H1 (cell line): ENCODE measurements around the gene PSKH1. TPM values are rescaled to one million over a fixed set of nuclear protein-coding genes. Genes with fewer than 3 reads are reported as not detected.

Experiments used
- CTCF ChIA-PET: fragments of 300-600 bp; sonication (Branson Sonifier 250); formaldehyde crosslinking; loops from one replicate; lab custom pipeline; 2021; ENCODE audit not compliant: partially characterized antibody; lab: Charles Lee
- POLR2A ChIA-PET: fragments of 300-600 bp; sonication (Branson Sonifier 250); formaldehyde crosslinking; loops from one replicate; lab custom pipeline; 2021; ENCODE audit warnings: inconsistent platforms; ENCODE audit not compliant: partially characterized antibody; lab: Charles Lee
- DNase-seq, 2 experiments: peaks; one replicate each; pipeline versions ENCODE4 v3.0.0 to v3.0.0-alpha.2; 2010 to 2022; ENCODE audit warnings: low spot score in 2 of 2, low read depth in 1 of 2, mixed read lengths in 1 of 2
- FAIRE-seq: peaks from 2 replicates; lab custom pipeline; 2011; peaks lifted over from hg19 to GRCh38; lab: Jason Lieb, UNC
- H2AFZ ChIP-seq: 2 replicates; pipeline ENCODE4 v1.8.1; 2012; ENCODE audit warnings: low read length, inconsistent platforms
- H2AK5ac ChIP-seq: 2 replicates; pipeline ENCODE4 v1.6.1; 2013; ENCODE audit warnings: low read depth, low read length
- H2BK120ac ChIP-seq: replicated peaks from 2 replicates; pipeline ENCODE3; 2013; ENCODE audit warnings: low read depth, low read length, inconsistent platforms
- H2BK12ac ChIP-seq: 2 replicates; pipeline ENCODE4 v1.6.1; 2013; ENCODE audit warnings: low read depth, low read length
- H2BK15ac ChIP-seq: 2 replicates; pipeline ENCODE4 v1.6.1; 2013; ENCODE audit warnings: low read length
- H2BK20ac ChIP-seq: 2 replicates; pipeline ENCODE4 v1.6.1; 2013; ENCODE audit warnings: low read length
- H2BK5ac ChIP-seq: 2 replicates; pipeline ENCODE4 v1.6.1; 2013; ENCODE audit warnings: low read depth, low read length
- H3K14ac ChIP-seq: 2 replicates; pipeline ENCODE4 v1.6.1; 2013; ENCODE audit warnings: inconsistent platforms; ENCODE audit not compliant: insufficient read length
- H3K18ac ChIP-seq: 2 replicates; pipeline ENCODE4 v1.6.1; 2013; ENCODE audit warnings: low read length; ENCODE audit errors: extremely low read depth
- H3K23ac ChIP-seq: 2 replicates; pipeline ENCODE4 v1.6.1; 2013; ENCODE audit warnings: inconsistent platforms; ENCODE audit not compliant: insufficient read length
- H3K23me2 ChIP-seq: 2 replicates; pipeline ENCODE4 v1.6.1; 2013; ENCODE audit warnings: low read depth, low read length
- H3K27ac ChIP-seq: 2 replicates; pipeline ENCODE4 v1.6.1; 2011; ENCODE audit warnings: low read depth, low read length, inconsistent platforms
- H3K27me3 ChIP-seq, 4 experiments: replicated peaks in 1 of 4; 1 replicate in 1 of 4; 2 replicates in 3 of 4; pipeline versions ENCODE4 v1.6.1 to v1.8.1; 2011 to 2013; ENCODE audit warnings: low read length in 3 of 4, mild to moderate bottlenecking in 3 of 4, inconsistent platforms in 2 of 4, mixed read lengths in 2 of 4, moderate library complexity in 1 of 4; ENCODE audit not compliant: control insufficient read depth in 3 of 4, insufficient read depth in 3 of 4; ENCODE audit errors: extremely low read depth in 1 of 4
- H3K36me3 ChIP-seq, 4 experiments: 2 replicates each; pipeline versions ENCODE4 v1.6.1 to v1.8.1; 2011 to 2013; ENCODE audit warnings: mild to moderate bottlenecking in 4 of 4, low read length in 3 of 4, moderate library complexity in 2 of 4, control low read depth in 1 of 4, inconsistent platforms in 1 of 4; ENCODE audit not compliant: insufficient read depth in 4 of 4, control insufficient read depth in 2 of 4
- H3K4ac ChIP-seq: replicated peaks from 2 replicates; pipeline ENCODE3; 2013; ENCODE audit warnings: low read length, low read depth, mixed read lengths, inconsistent platforms; ENCODE audit not compliant: insufficient read length
- H3K4me1 ChIP-seq, 4 experiments: replicated peaks in 1 of 4; 1 replicate in 1 of 4; 2 replicates in 3 of 4; pipeline versions ENCODE4 v1.6.1 to v1.8.1; 2011 to 2013; ENCODE audit warnings: low read length in 3 of 4, inconsistent platforms in 2 of 4, mixed read lengths in 1 of 4; ENCODE audit not compliant: insufficient read depth in 4 of 4, control insufficient read depth in 3 of 4
- H3K4me2 ChIP-seq, 2 experiments: 2 replicates each; pipeline versions ENCODE4 v1.6.1 to v1.8.1; 2011 to 2013; ENCODE audit warnings: low read depth in 2 of 2, low read length in 2 of 2, control low read depth in 1 of 2, inconsistent platforms in 1 of 2, mild to moderate bottlenecking in 1 of 2; ENCODE audit not compliant: insufficient read depth in 1 of 2
- H3K4me3 ChIP-seq, 4 experiments: fragments of 200-600, 300-600 bp in 1 of 4; sonication (generic), shearing (Covaris generic), sonication (Bioruptor Twin) in 1 of 4; 2 replicates each; pipeline versions ENCODE4 v1.5.1 to v1.8.1; 2011 to 2016; ENCODE audit warnings: low read length in 4 of 4, low read depth in 3 of 4, control low read depth in 2 of 4, inconsistent platforms in 2 of 4, mild to moderate bottlenecking in 2 of 4, mixed read lengths in 1 of 4, moderate library complexity in 1 of 4; ENCODE audit not compliant: insufficient read depth in 2 of 4; ENCODE audit errors: extremely low read depth in 1 of 4
- H3K56ac ChIP-seq: replicated peaks from 2 replicates; pipeline ENCODE3; 2013; ENCODE audit warnings: low read depth, mild to moderate bottlenecking, mixed read lengths, low read length, inconsistent platforms; ENCODE audit not compliant: insufficient read length
- H3K79me1 ChIP-seq: 2 replicates; pipeline ENCODE4 v1.6.1; 2013; ENCODE audit warnings: low read depth, low read length, control low read depth
- H3K79me2 ChIP-seq, 2 experiments: 2 replicates each; pipeline versions ENCODE4 v1.6.1 to v1.8.1; 2012 to 2013; ENCODE audit warnings: low read length in 2 of 2, mild to moderate bottlenecking in 2 of 2, inconsistent platforms in 1 of 2; ENCODE audit not compliant: insufficient read depth in 2 of 2, control insufficient read depth in 1 of 2
- H3K9ac ChIP-seq, 4 experiments: replicated peaks in 1 of 4; 1 replicate in 1 of 4; 2 replicates in 3 of 4; pipeline versions ENCODE4 v1.6.1 to v1.8.1; 2011 to 2013; ENCODE audit warnings: low read depth in 3 of 4, low read length in 3 of 4, control low read depth in 2 of 4, mild to moderate bottlenecking in 2 of 4, moderate library complexity in 2 of 4, inconsistent platforms in 1 of 4; ENCODE audit errors: extremely low read depth in 1 of 4
- H3K9me3 ChIP-seq, 2 experiments: 2 replicates each; pipeline versions ENCODE4 v1.6.1 to v1.8.1; 2012 to 2013; ENCODE audit warnings: mild to moderate bottlenecking in 2 of 2, moderate library complexity in 2 of 2, control low read depth in 1 of 2, inconsistent platforms in 1 of 2, low read depth in 1 of 2, low read length in 1 of 2, mixed read lengths in 1 of 2; ENCODE audit not compliant: insufficient read depth in 2 of 2
- H4K20me1 ChIP-seq, 2 experiments: replicated peaks in 1 of 2; 2 replicates each; pipeline versions ENCODE3 to v1.8.1; 2011 to 2013; ENCODE audit warnings: inconsistent platforms in 2 of 2, low read length in 2 of 2, mild to moderate bottlenecking in 1 of 2; ENCODE audit not compliant: insufficient read depth in 2 of 2, control insufficient read depth in 1 of 2
- H4K5ac ChIP-seq: 2 replicates; pipeline ENCODE4 v1.6.1; 2013; ENCODE audit warnings: low read length, low read depth, mixed read lengths, inconsistent platforms; ENCODE audit not compliant: insufficient read length
- H4K8ac ChIP-seq: 2 replicates; pipeline ENCODE4 v1.8.0; 2013; ENCODE audit warnings: mild to moderate bottlenecking, moderate library complexity, low read length, inconsistent platforms; ENCODE audit not compliant: insufficient read depth; ENCODE audit errors: extremely low read depth
- H4K91ac ChIP-seq: replicated peaks from 2 replicates; pipeline ENCODE3; 2013; ENCODE audit warnings: low read length, mixed read lengths, inconsistent platforms; ENCODE audit not compliant: insufficient read length
- GTF2F1 ChIP-seq: IDR thresholded peaks from 2 replicates; pipeline ENCODE4 v1.6.1; 2012; ENCODE audit warnings: low read depth, low read length, improper control_type of control experiment, borderline replicate concordance
- KDM4A ChIP-seq: IDR thresholded peaks from one replicate; pipeline ENCODE4 v1.7.1; 2012; ENCODE audit warnings: low read depth, mild to moderate bottlenecking, moderate library complexity, low read length, inconsistent platforms; ENCODE audit not compliant: severe bottlenecking
- POLR2A ChIP-seq, 2 experiments: IDR thresholded peaks; 1 replicate in 1 of 2; 2 replicates in 1 of 2; pipeline ENCODE4 v1.6.1; 2011; ENCODE audit warnings: low read depth in 2 of 2, low read length in 2 of 2, mild to moderate bottlenecking in 2 of 2; ENCODE audit errors: control extremely low read depth in 1 of 2
- RAD21 ChIP-seq, 2 experiments: IDR thresholded peaks in 1 of 2; conservative IDR thresholded peaks in 1 of 2; 2 replicates each; pipeline ENCODE4 v1.6.1; 2011; ENCODE audit warnings: low read depth in 2 of 2, low read length in 2 of 2, improper control_type of control experiment in 1 of 2, inconsistent platforms in 1 of 2, mild to moderate bottlenecking in 1 of 2, moderate library complexity in 1 of 2
- TAF1 ChIP-seq: IDR thresholded peaks from 2 replicates; pipeline ENCODE4 v1.6.1; 2011; ENCODE audit warnings: mild to moderate bottlenecking, low read depth, low read length
- TCF12 ChIP-seq: IDR thresholded peaks from 2 replicates; pipeline ENCODE4 v1.6.1; 2011; ENCODE audit warnings: low read depth, mild to moderate bottlenecking, low read length
- whole genome bisulfite sequencing, 2 experiments: shearing (Covaris generic) in 1 of 2; methylation state at CpG; one replicate each; pipeline versions ENCODE4 v1.1.6 to v1.1.7; 2013 to 2015; ENCODE audit warnings: low lambda C conversion rate in 2 of 2, mixed read lengths in 2 of 2, inconsistent platforms in 1 of 2, low coverage in 1 of 2, missing lambda C conversion rate in 1 of 2; ENCODE audit not compliant: insufficient replicate concordance in 2 of 2, insufficient coverage in 1 of 2, insufficient read length in 1 of 2; ENCODE audit errors: extremely low coverage in 1 of 2, missing lambda C conversion rate in 1 of 2; 5-methylcytosine and 5-hydroxymethylcytosine counted together
- polyA plus RNA-seq, 7 experiments: library from polyadenylated mRNA; depleted of rRNA in 3 of 7; stranded (reverse) in 5 of 7; unstranded in 2 of 7; fragments of >200 nt in 5 of 7; fragments of 200-250 nt in 2 of 7; gene quantifications; 1 replicate in 5 of 7; 2 replicates in 1 of 7; 4 replicates in 1 of 7; pipeline versions ENCODE4 v1.2.1 to v1.2.3, GENCODE V29; 2011 to 2013; ENCODE audit warnings: missing spikeins in 2 of 7, mixed read lengths in 2 of 7
- total RNA-seq: library from RNA; stranded (reverse); fragmentation: NEBNext Ultra II Directional; extraction: Animal tissue kit (Norgen Biotek cat#: 25700); gene quantifications from 2 replicates; pipeline ENCODE4 v1.2.1, GENCODE V29; 2021

PSKH1 gene
- total and polyA plus RNA-seq, 2 of the 8 experiments (the other 6 are each of a cell fraction or from before 2014, with no cell fraction given): 24.8 to 51.0 TPM

GRCh38 chr16:67966549-67967182 is 73.6 kb downstream of the PSKH1 start:
- peak overlapping the region; percentile 90; the same call in 1 of the 2 replicates for H2BK15ac ChIP-seq
- no peaks in the 10 kb centered on the region for H3K27me3 ChIP-seq
- WGBS, 2 experiments: 66% methylated on average over 3 of the region's 3 CpGs; no CpG with 5 or more reads in 1 of the 2 experiments
- peak overlapping the region; percentile 85; the same call in 1 of the 2 replicates for H2BK12ac ChIP-seq
- H2AFZ ChIP-seq: no peak overlapping the region
- ChIA-PET POLR2A (interaction anchor here (0.7 to 3.9 kb wide), 10 partner anchors 11 to 271 kb away, joined by 3 to 26 read pairs (median 5); partner anchors contain the start of genes DDX28, DUS2, LCAT and PSMB10), CTCF (interaction anchor here (0.8 to 10.9 kb wide), 7 partner anchors 14 to 420 kb away, joined by 3 to 90 read pairs (median 3); partner anchors contain the start of genes DPEP3 and LCAT)
- H3K18ac ChIP-seq: peak overlapping the region; percentile 75; the same call in 1 of the 2 replicates
- no peaks in the 10 kb centered on the region for H3K9me3 ChIP-seq
- H2BK20ac ChIP-seq: no peak overlapping the region
- H2BK5ac ChIP-seq: peak overlapping the region; percentile 90; the same call in 1 of the 2 replicates
- peaks cover 20% of the 10 kb centered on the region; the same call in 1 of the 2 replicates for H3K79me1 ChIP-seq
- no peak for FAIRE-seq
- no peak overlapping the region for H3K23ac ChIP-seq
- peak overlapping the region in 3 of 4 experiments; percentile 14 to 60 (median 41); a peak in 6 of 7 replicates for H3K9ac ChIP-seq
- peaks cover 6 to 25% (median 19%) of the 10 kb centered on the region in 4 experiments for H3K4me1 ChIP-seq
- no peak overlapping the region; the same call in 1 of the 2 replicates for H4K8ac ChIP-seq
- TF ChIP-seq TCF12 (no peak), POLR2A (IDR thresholded peaks at IDR 0.05; ENCODE audit: control extremely low read depth in 1 of 2, low read depth in 2 of 2, low read length in 2 of 2) (peak in 1 of 2 experiments; percentile 46; a peak in 2 of 3 replicates), TAF1 (0 out of 2 replicates have a peak, but pooled peaks have one; percentile 19), KDM4A (no peak), GTF2F1 (no peak), RAD21 (IDR thresholded peaks at IDR 0.05 in 1 of 2, conservative IDR thresholded peaks at IDR 0.05 in 1 of 2; ENCODE audit: low read depth in 2 of 2, low read length in 2 of 2) (no peak)
- H2AK5ac ChIP-seq: peak overlapping the region; percentile 71
- H4K5ac ChIP-seq: peak overlapping the region; percentile 33
- H3K14ac ChIP-seq: peak overlapping the region; percentile 37
- H4K91ac ChIP-seq: peak overlapping the region; percentile 76
- H3K4me2 ChIP-seq: peak overlapping the region; percentile 75 to 77
- peaks cover under 1 to 9% (median 5%) of the 10 kb centered on the region in 4 experiments; a peak in 5 of 8 replicates for H3K36me3 ChIP-seq
- H4K20me1 ChIP-seq: peaks cover 0 to 21% of the 10 kb centered on the region in 2 experiments
- H3K27ac ChIP-seq: peak overlapping the region; percentile 45
- peak overlapping the region in 2 of 4 experiments; percentile 8 to 67; a peak in 3 of 8 replicates for H3K4me3 ChIP-seq
- H3K4ac ChIP-seq: peak overlapping the region; percentile 8
- DNase-seq: no peak
- H3K79me2 ChIP-seq: peaks cover 0 to 4% of the 10 kb centered on the region in 2 experiments; a peak in 2 of 4 replicates
- H3K23me2 ChIP-seq: peaks cover 7% of the 10 kb centered on the region; the same call in 1 of the 2 replicates
- H3K56ac ChIP-seq: no peak overlapping the region
- peak overlapping the region; percentile 14 for H2BK120ac ChIP-seq
